GM12878 (cell line): ENCODE results near the gene TIFAB. TPM values are rescaled to one million over a fixed set of nuclear protein-coding genes. Genes with fewer than 3 reads are reported as not detected.

ENCODE experiments used
- CBFB ChIP-seq: IDR thresholded peaks from 2 replicates; pipeline ENCODE4 v1.6.1; 2016; ENCODE audit warnings: antibody characterized with exemption, low read depth
- CBX5 ChIP-seq: sonication (generic); IDR thresholded peaks from 2 replicates; pipeline ENCODE4 v1.6.1; 2016; ENCODE audit warnings: low read depth, moderate library complexity, mild to moderate bottlenecking, inconsistent platforms
- DPF2 ChIP-seq: fragments of 450-650 bp; IDR thresholded peaks from 2 replicates; pipeline ENCODE4 v1.6.1; 2017; ENCODE audit warnings: mild to moderate bottlenecking
- EGR1 ChIP-seq, 2 experiments: IDR thresholded peaks; 1 replicate in 1 of 2; 2 replicates in 1 of 2; pipeline ENCODE4 v1.6.1; 2011 to 2012; ENCODE audit warnings: low read depth in 2 of 2, low read length in 2 of 2, borderline replicate concordance in 1 of 2, mild to moderate bottlenecking in 1 of 2, moderate library complexity in 1 of 2
- FOS ChIP-seq: IDR thresholded peaks from 3 replicates; pipeline ENCODE4 v1.6.1; 2011; ENCODE audit warnings: borderline replicate concordance; ENCODE audit not compliant: insufficient read length; ENCODE audit errors: extremely low read depth
- JUND ChIP-seq: IDR thresholded peaks from 2 replicates; pipeline ENCODE4 v1.6.1; 2012; ENCODE audit warnings: low read depth, mild to moderate bottlenecking, low read length, improper control_type of control experiment, moderate library complexity
- MTA2 ChIP-seq: fragments of 450-650 bp; IDR thresholded peaks from 2 replicates; pipeline ENCODE4 v1.6.1; 2016; ENCODE audit warnings: low read depth, mild to moderate bottlenecking, moderate library complexity
- NR2C1 ChIP-seq: fragments of 450-650 bp; IDR thresholded peaks from 2 replicates; pipeline ENCODE4 v1.6.1; 2017; ENCODE audit warnings: antibody characterized with exemption, mild to moderate bottlenecking, moderate library complexity
- NR2C2 ChIP-seq: IDR thresholded peaks from 2 replicates; pipeline ENCODE4 v1.6.1; 2011; ENCODE audit warnings: borderline replicate concordance, low read depth; ENCODE audit not compliant: control insufficient read depth, insufficient read length
- PAX5 ChIP-seq: IDR thresholded peaks from 2 replicates; pipeline ENCODE4 v1.6.1; 2011; ENCODE audit warnings: low read depth, low read length, borderline replicate concordance
- PML ChIP-seq: IDR thresholded peaks from 2 replicates; pipeline ENCODE4 v1.6.1; 2012; ENCODE audit warnings: low read length, inconsistent platforms
- POU2F2 ChIP-seq: IDR thresholded peaks from 3 replicates; pipeline ENCODE4 v1.6.1; 2011; ENCODE audit warnings: low read depth, mild to moderate bottlenecking, low read length, borderline replicate concordance
- RAD21 ChIP-seq: IDR thresholded peaks from 2 replicates; pipeline ENCODE4 v1.6.1; 2011; ENCODE audit warnings: mild to moderate bottlenecking, low read depth, low read length, moderate library complexity; ENCODE audit not compliant: insufficient read depth
- RAD51 ChIP-seq: fragments of 450-650 bp; IDR thresholded peaks from 2 replicates; pipeline ENCODE4 v1.6.1; 2016; ENCODE audit warnings: moderate library complexity, mild to moderate bottlenecking, inconsistent platforms
- RFX5 ChIP-seq: IDR thresholded peaks from 2 replicates; pipeline ENCODE4 v1.6.1; 2011; ENCODE audit warnings: low read depth, low read length, improper control_type of control experiment
- SMAD1 ChIP-seq: fragments of 450-650 bp; IDR thresholded peaks from 2 replicates; pipeline ENCODE4 v1.6.1; 2018; ENCODE audit warnings: mild to moderate bottlenecking, low read depth; ENCODE audit not compliant: partially characterized antibody
- ZNF207 ChIP-seq: fragments of 450-650 bp; IDR thresholded peaks from 2 replicates; pipeline ENCODE4 v1.6.1; 2014; ENCODE audit warnings: antibody characterized with exemption, mild to moderate bottlenecking, borderline replicate concordance
- polyA plus RNA-seq, 11 experiments: library from polyadenylated mRNA; depleted of rRNA in 4 of 11; unstranded in 6 of 11; stranded (reverse) in 5 of 11; fragments of >200 nt; fragmentation: Nextera tagmentation in 4 of 11; fragmentation: Illumina TruSeq in 1 of 11; extraction: Ambion mirVana in 4 of 11; extraction: Trizol in 1 of 11; gene quantifications; 1 replicate in 1 of 11; 2 replicates in 10 of 11; pipeline versions ENCODE4 v1.2.1 to v1.2.3, GENCODE V29; 2011 to 2016; ENCODE audit warnings: inconsistent platforms in 2 of 11, missing spikeins in 2 of 11, low read depth in 1 of 11
- total RNA-seq, 4 experiments: library from RNA; depleted of rRNA in 3 of 4; stranded (reverse); fragments of >200 nt in 3 of 4; fragmentation: Illumina TruSeq in 1 of 4; extraction: Trizol in 1 of 4; gene quantifications; 2 replicates each; pipeline versions ENCODE4 v1.2.1 to v1.2.3, GENCODE V29; 2013 to 2021
- TF ChIP-seq, protein P1 (sequence below): fragments of 450-650 bp; conservative IDR thresholded peaks from 2 replicates; pipeline ENCODE4 v1.6.1; 2017; ENCODE audit warnings: mild to moderate bottlenecking, moderate library complexity
- TF ChIP-seq, protein P2 (sequence below): fragments of 450-650 bp; IDR thresholded peaks from 2 replicates; pipeline ENCODE4 v1.6.1; 2018; ENCODE audit warnings: mild to moderate bottlenecking, low read depth, moderate library complexity; ENCODE audit not compliant: partially characterized antibody
- TF ChIP-seq, protein P3 (sequence below): fragments of 150-350 bp; IDR thresholded peaks from 2 replicates; pipeline ENCODE4 v1.6.1; 2016; ENCODE audit warnings: low read depth, low read length

Gene TIFAB
- total and polyA plus RNA-seq, 10 of the 15 experiments (the other 5 are each of a cell fraction or from before 2014, with no cell fraction given): not detected

DNA sequence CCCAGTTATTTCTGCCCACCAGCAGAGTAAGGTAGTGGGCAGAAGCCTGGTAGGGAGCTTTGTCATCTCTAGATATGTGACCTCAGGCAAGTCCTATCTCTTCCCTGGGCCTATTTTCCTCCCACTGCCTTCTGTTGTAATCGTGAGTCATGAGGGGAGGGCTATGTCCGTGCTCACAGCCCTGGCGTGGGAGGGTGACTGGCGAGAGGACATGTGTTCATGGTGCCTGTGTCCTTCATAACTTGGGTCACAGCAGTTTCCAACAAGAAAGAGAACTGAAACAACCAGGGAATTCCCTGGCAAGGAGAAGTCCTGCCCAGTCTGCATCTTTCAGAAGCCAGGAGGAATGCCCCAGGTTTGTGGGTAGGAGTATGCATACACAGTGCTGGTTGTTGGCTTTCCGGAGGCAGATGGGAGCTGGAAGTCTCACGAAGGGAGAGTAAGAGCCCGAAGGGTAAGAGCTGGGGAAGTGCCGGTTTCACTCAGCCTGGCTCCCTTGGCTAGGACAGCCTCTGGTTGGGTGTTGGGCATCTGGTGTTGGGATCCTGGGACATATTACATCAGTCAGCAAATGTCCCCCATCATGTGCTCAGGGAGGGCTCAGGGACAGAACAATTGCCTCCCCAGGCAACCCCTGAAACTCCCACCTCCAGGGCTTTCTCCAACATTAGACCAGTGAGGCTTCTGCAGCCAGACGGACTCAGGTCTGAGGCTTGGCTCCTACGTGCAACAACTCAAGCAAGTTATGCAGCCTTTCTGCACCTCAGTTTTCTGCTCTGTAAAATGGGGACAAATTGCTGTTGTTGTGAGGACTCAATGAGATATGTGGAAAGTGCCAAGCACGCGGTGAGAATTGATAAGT is 4.3 kb upstream of the TIFAB start (continued):
- 0 out of 2 replicates have a peak, but pooled peaks have one; percentile 20 for TF ChIP-seq PAX5
- no peak for TF ChIP-seq CBX5
- no peak for TF ChIP-seq FOS
- no peak for TF ChIP-seq NR2C2
- TF ChIP-seq CBFB: no peak
- TF ChIP-seq NR2C1: no peak
- TF ChIP-seq RAD51: no peak
- no peak for TF ChIP-seq MTA2
- TF ChIP-seq RAD21: no peak
- TF ChIP-seq ZNF207: no peak
- peak; percentile 86 for TF ChIP-seq DPF2
- no peak for TF ChIP-seq PML
- no peak for TF ChIP-seq SMAD1
- TF ChIP-seq, protein P1, sequence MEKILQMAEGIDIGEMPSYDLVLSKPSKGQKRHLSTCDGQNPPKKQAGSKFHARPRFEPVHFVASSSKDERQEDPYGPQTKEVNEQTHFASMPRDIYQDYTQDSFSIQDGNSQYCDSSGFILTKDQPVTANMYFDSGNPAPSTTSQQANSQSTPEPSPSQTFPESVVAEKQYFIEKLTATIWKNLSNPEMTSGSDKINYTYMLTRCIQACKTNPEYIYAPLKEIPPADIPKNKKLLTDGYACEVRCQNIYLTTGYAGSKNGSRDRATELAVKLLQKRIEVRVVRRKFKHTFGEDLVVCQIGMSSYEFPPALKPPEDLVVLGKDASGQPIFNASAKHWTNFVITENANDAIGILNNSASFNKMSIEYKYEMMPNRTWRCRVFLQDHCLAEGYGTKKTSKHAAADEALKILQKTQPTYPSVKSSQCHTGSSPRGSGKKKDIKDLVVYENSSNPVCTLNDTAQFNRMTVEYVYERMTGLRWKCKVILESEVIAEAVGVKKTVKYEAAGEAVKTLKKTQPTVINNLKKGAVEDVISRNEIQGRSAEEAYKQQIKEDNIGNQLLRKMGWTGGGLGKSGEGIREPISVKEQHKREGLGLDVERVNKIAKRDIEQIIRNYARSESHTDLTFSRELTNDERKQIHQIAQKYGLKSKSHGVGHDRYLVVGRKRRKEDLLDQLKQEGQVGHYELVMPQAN: no peak
- peak in 1 of 2 experiments; percentile 65; a peak in 1 of 3 replicates for TF ChIP-seq EGR1 (IDR thresholded peaks at IDR 0.05; ENCODE audit: borderline replicate concordance in 1 of 2, low read depth in 2 of 2, low read length in 2 of 2)
- TF ChIP-seq, protein P2, sequence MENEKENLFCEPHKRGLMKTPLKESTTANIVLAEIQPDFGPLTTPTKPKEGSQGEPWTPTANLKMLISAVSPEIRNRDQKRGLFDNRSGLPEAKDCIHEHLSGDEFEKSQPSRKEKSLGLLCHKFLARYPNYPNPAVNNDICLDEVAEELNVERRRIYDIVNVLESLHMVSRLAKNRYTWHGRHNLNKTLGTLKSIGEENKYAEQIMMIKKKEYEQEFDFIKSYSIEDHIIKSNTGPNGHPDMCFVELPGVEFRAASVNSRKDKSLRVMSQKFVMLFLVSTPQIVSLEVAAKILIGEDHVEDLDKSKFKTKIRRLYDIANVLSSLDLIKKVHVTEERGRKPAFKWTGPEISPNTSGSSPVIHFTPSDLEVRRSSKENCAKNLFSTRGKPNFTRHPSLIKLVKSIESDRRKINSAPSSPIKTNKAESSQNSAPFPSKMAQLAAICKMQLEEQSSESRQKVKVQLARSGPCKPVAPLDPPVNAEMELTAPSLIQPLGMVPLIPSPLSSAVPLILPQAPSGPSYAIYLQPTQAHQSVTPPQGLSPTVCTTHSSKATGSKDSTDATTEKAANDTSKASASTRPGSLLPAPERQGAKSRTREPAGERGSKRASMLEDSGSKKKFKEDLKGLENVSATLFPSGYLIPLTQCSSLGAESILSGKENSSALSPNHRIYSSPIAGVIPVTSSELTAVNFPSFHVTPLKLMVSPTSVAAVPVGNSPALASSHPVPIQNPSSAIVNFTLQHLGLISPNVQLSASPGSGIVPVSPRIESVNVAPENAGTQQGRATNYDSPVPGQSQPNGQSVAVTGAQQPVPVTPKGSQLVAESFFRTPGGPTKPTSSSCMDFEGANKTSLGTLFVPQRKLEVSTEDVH: no peak
- peak; percentile 88; the same call in 2 of the 3 replicates for TF ChIP-seq POU2F2
- TF ChIP-seq, protein P3, sequence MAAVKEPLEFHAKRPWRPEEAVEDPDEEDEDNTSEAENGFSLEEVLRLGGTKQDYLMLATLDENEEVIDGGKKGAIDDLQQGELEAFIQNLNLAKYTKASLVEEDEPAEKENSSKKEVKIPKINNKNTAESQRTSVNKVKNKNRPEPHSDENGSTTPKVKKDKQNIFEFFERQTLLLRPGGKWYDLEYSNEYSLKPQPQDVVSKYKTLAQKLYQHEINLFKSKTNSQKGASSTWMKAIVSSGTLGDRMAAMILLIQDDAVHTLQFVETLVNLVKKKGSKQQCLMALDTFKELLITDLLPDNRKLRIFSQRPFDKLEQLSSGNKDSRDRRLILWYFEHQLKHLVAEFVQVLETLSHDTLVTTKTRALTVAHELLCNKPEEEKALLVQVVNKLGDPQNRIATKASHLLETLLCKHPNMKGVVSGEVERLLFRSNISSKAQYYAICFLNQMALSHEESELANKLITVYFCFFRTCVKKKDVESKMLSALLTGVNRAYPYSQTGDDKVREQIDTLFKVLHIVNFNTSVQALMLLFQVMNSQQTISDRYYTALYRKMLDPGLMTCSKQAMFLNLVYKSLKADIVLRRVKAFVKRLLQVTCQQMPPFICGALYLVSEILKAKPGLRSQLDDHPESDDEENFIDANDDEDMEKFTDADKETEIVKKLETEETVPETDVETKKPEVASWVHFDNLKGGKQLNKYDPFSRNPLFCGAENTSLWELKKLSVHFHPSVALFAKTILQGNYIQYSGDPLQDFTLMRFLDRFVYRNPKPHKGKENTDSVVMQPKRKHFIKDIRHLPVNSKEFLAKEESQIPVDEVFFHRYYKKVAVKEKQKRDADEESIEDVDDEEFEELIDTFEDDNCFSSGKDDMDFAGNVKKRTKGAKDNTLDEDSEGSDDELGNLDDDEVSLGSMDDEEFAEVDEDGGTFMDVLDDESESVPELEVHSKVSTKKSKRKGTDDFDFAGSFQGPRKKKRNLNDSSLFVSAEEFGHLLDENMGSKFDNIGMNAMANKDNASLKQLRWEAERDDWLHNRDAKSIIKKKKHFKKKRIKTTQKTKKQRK: no peak
- TF ChIP-seq JUND: no peak
- TF ChIP-seq RFX5: no peak
